Measurements from ENCODE around the gene USP1. TPM values are rescaled to one million over a fixed set of nuclear protein-coding genes. Genes with fewer than 3 reads are reported as not detected.

USP1 gene
- total RNA-seq, 1 experiment from 2014 or later: 37.4 TPM

DNA sequence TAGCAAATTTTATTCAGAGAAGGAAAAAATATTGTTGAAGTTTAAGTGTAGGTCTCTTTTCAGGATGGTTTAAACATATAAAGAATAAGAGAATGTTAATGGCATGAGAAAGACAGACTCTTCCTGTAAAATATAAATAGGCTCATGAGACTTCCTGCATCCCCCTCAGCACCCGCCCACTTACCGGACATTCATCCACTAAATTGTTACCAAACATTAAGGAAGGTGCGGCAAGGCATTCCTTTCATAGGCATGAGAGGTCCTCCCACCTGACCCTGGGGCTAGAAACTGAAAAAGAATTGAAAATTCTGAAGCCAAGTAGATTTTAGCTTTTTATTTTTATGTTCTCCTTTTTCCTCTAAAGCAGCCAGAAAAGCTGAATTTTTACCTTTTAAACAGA, 10.6 kb upstream of the USP1 start:
- DNase-seq (ENCODE audit: low spot score) (no peak), ATAC-seq (no peak)
- Mint-ChIP-seq H3K4me1 (peaks cover 3% of the 10 kb centered on the region; the same call in 1 of the 2 replicates), H3K27ac (no peak overlapping the region), H3K36me3 (no peaks in the 10 kb centered on the region), H3K9me3 (peaks cover 3% of the 10 kb centered on the region; the same call in 1 of the 2 replicates), H3K4me3 (no peak overlapping the region), H3K27me3 (ENCODE audit: low read depth) (no peaks in the 10 kb centered on the region; the same call in 1 of the 2 replicates)
- ChIA-PET CTCF (no interaction called here), POLR2A (no interaction called here)
- TF ChIP-seq, protein P1, sequence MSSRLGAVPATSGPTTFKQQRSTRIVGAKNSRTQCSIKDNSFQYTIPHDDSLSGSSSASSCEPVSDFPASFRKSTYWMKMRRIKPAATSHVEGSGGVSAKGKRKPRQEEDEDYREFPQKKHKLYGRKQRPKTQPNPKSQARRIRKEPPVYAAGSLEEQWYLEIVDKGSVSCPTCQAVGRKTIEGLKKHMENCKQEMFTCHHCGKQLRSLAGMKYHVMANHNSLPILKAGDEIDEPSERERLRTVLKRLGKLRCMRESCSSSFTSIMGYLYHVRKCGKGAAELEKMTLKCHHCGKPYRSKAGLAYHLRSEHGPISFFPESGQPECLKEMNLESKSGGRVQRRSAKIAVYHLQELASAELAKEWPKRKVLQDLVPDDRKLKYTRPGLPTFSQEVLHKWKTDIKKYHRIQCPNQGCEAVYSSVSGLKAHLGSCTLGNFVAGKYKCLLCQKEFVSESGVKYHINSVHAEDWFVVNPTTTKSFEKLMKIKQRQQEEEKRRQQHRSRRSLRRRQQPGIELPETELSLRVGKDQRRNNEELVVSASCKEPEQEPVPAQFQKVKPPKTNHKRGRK (CRISPR knock-in tag; IDR thresholded peaks at IDR 0.05; ENCODE audit: borderline replicate concordance): no peak
- TF ChIP-seq, protein P2, sequence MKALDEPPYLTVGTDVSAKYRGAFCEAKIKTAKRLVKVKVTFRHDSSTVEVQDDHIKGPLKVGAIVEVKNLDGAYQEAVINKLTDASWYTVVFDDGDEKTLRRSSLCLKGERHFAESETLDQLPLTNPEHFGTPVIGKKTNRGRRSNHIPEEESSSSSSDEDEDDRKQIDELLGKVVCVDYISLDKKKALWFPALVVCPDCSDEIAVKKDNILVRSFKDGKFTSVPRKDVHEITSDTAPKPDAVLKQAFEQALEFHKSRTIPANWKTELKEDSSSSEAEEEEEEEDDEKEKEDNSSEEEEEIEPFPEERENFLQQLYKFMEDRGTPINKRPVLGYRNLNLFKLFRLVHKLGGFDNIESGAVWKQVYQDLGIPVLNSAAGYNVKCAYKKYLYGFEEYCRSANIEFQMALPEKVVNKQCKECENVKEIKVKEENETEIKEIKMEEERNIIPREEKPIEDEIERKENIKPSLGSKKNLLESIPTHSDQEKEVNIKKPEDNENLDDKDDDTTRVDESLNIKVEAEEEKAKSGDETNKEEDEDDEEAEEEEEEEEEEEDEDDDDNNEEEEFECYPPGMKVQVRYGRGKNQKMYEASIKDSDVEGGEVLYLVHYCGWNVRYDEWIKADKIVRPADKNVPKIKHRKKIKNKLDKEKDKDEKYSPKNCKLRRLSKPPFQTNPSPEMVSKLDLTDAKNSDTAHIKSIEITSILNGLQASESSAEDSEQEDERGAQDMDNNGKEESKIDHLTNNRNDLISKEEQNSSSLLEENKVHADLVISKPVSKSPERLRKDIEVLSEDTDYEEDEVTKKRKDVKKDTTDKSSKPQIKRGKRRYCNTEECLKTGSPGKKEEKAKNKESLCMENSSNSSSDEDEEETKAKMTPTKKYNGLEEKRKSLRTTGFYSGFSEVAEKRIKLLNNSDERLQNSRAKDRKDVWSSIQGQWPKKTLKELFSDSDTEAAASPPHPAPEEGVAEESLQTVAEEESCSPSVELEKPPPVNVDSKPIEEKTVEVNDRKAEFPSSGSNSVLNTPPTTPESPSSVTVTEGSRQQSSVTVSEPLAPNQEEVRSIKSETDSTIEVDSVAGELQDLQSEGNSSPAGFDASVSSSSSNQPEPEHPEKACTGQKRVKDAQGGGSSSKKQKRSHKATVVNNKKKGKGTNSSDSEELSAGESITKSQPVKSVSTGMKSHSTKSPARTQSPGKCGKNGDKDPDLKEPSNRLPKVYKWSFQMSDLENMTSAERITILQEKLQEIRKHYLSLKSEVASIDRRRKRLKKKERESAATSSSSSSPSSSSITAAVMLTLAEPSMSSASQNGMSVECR (CRISPR knock-in tag; IDR thresholded peaks at IDR 0.05; ENCODE audit: borderline replicate concordance): no peak
- TF ChIP-seq, protein P3, sequence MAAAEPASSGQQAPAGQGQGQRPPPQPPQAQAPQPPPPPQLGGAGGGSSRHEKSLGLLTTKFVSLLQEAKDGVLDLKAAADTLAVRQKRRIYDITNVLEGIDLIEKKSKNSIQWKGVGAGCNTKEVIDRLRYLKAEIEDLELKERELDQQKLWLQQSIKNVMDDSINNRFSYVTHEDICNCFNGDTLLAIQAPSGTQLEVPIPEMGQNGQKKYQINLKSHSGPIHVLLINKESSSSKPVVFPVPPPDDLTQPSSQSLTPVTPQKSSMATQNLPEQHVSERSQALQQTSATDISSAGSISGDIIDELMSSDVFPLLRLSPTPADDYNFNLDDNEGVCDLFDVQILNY (CRISPR knock-in tag; IDR thresholded peaks at IDR 0.05): no peak
- no peak for TF ChIP-seq EMX1 (CRISPR knock-in tag; IDR thresholded peaks at IDR 0.05)
- no peak for TF ChIP-seq SOX15 (CRISPR knock-in tag; IDR thresholded peaks at IDR 0.05)
- TF ChIP-seq, protein P4, sequence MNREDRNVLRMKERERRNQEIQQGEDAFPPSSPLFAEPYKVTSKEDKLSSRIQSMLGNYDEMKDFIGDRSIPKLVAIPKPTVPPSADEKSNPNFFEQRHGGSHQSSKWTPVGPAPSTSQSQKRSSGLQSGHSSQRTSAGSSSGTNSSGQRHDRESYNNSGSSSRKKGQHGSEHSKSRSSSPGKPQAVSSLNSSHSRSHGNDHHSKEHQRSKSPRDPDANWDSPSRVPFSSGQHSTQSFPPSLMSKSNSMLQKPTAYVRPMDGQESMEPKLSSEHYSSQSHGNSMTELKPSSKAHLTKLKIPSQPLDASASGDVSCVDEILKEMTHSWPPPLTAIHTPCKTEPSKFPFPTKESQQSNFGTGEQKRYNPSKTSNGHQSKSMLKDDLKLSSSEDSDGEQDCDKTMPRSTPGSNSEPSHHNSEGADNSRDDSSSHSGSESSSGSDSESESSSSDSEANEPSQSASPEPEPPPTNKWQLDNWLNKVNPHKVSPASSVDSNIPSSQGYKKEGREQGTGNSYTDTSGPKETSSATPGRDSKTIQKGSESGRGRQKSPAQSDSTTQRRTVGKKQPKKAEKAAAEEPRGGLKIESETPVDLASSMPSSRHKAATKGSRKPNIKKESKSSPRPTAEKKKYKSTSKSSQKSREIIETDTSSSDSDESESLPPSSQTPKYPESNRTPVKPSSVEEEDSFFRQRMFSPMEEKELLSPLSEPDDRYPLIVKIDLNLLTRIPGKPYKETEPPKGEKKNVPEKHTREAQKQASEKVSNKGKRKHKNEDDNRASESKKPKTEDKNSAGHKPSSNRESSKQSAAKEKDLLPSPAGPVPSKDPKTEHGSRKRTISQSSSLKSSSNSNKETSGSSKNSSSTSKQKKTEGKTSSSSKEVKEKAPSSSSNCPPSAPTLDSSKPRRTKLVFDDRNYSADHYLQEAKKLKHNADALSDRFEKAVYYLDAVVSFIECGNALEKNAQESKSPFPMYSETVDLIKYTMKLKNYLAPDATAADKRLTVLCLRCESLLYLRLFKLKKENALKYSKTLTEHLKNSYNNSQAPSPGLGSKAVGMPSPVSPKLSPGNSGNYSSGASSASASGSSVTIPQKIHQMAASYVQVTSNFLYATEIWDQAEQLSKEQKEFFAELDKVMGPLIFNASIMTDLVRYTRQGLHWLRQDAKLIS (CRISPR knock-in tag; IDR thresholded peaks at IDR 0.05; ENCODE audit: borderline replicate concordance): no peak
- TF ChIP-seq MXD4 (CRISPR knock-in tag; IDR thresholded peaks at IDR 0.05; ENCODE audit: borderline replicate concordance): no peak
- TF ChIP-seq, protein P5, sequence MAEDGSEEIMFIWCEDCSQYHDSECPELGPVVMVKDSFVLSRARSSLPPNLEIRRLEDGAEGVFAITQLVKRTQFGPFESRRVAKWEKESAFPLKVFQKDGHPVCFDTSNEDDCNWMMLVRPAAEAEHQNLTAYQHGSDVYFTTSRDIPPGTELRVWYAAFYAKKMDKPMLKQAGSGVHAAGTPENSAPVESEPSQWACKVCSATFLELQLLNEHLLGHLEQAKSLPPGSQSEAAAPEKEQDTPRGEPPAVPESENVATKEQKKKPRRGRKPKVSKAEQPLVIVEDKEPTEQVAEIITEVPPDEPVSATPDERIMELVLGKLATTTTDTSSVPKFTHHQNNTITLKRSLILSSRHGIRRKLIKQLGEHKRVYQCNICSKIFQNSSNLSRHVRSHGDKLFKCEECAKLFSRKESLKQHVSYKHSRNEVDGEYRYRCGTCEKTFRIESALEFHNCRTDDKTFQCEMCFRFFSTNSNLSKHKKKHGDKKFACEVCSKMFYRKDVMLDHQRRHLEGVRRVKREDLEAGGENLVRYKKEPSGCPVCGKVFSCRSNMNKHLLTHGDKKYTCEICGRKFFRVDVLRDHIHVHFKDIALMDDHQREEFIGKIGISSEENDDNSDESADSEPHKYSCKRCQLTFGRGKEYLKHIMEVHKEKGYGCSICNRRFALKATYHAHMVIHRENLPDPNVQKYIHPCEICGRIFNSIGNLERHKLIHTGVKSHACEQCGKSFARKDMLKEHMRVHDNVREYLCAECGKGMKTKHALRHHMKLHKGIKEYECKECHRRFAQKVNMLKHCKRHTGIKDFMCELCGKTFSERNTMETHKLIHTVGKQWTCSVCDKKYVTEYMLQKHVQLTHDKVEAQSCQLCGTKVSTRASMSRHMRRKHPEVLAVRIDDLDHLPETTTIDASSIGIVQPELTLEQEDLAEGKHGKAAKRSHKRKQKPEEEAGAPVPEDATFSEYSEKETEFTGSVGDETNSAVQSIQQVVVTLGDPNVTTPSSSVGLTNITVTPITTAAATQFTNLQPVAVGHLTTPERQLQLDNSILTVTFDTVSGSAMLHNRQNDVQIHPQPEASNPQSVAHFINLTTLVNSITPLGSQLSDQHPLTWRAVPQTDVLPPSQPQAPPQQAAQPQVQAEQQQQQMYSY (CRISPR knock-in tag; IDR thresholded peaks at IDR 0.05): no peak
- TF ChIP-seq, protein P6, sequence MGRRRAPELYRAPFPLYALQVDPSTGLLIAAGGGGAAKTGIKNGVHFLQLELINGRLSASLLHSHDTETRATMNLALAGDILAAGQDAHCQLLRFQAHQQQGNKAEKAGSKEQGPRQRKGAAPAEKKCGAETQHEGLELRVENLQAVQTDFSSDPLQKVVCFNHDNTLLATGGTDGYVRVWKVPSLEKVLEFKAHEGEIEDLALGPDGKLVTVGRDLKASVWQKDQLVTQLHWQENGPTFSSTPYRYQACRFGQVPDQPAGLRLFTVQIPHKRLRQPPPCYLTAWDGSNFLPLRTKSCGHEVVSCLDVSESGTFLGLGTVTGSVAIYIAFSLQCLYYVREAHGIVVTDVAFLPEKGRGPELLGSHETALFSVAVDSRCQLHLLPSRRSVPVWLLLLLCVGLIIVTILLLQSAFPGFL (CRISPR knock-in tag; IDR thresholded peaks at IDR 0.05; ENCODE audit: borderline replicate concordance): no peak
- no peak for TF ChIP-seq HMGA2 (CRISPR knock-in tag; IDR thresholded peaks at IDR 0.05)

All from WTC11 (cell line).